GM12865 (cell line): ENCODE measurements around the gene MXRA5.
"Not testable (repeated sequence)": the region's sequence is repeated elsewhere in the genome, so short reads cannot be mapped to it uniquely, and the experiment has no call there.

Experiments used
- DNase-seq: peaks from one replicate; pipeline ENCODE4 v3.0.0; 2010; ENCODE audit warnings: low read depth
- H3K4me3 ChIP-seq: 2 replicates; pipeline ENCODE4 v1.5.1; 2011; ENCODE audit warnings: mild to moderate bottlenecking, low read depth, low read length, control low read depth
- CTCF ChIP-seq: IDR thresholded peaks from 2 replicates; pipeline ENCODE4 v1.5.1; 2011; ENCODE audit warnings: low read length, control low read depth, low read depth, inconsistent platforms; ENCODE audit not compliant: insufficient read depth; ENCODE audit errors: missing control alignments

The MXRA5 gene

GRCh38 chrX:3379111-3379510 lies 32.7 kb upstream of the MXRA5 start:
- DNase-seq = no peak
- TF ChIP-seq CTCF = no peak
- no peak overlapping the region for H3K4me3 ChIP-seq

GRCh38 chrX:3378156-3378555 lies 31.7 kb upstream of the MXRA5 start:
- TF ChIP-seq CTCF = no peak
- no peak overlapping the region for H3K4me3 ChIP-seq
- no peak for DNase-seq

- no peak for DNase-seq
- no peak for TF ChIP-seq CTCF
- H3K4me3 ChIP-seq = no peak overlapping the region
These were observed 31.1 kb upstream of the MXRA5 start for GRCh38 chrX:3377560-3377959.

- not testable (repeated sequence) for DNase-seq, H3K4me3 ChIP-seq
These were observed 29.5 kb upstream of the MXRA5 start for GRCh38 chrX:3375878-3376508.

GRCh38 chrX:3374108-3374800 lies 27.8 kb upstream of the MXRA5 start:
- DNase-seq = no peak
- H3K4me3 ChIP-seq = no peak overlapping the region
- TF ChIP-seq CTCF = no peak

GRCh38 chrX:3371163-3371562 lies 24.7 kb upstream of the MXRA5 start:
- no peak for TF ChIP-seq CTCF
- H3K4me3 ChIP-seq = no peak overlapping the region
- DNase-seq = no peak

GRCh38 chrX:3370656-3371055 lies 24.2 kb upstream of the MXRA5 start:
- no peak for DNase-seq
- no peak for TF ChIP-seq CTCF

More at GRCh38 chrX:3370656-3371055, 24.2 kb upstream of the MXRA5 start:
- no peak overlapping the region for H3K4me3 ChIP-seq
